Natural killer cell (primary cell): ENCODE data around the gene KIFC3. TPM values are rescaled to one million over a fixed set of nuclear protein-coding genes. Genes with fewer than 3 reads are reported as not detected.
"Not testable (repeated sequence)": the region's sequence is repeated elsewhere in the genome, so short reads cannot be mapped to it uniquely, and the experiment has no call there.

Source experiments
- ATAC-seq, 3 donors: fragments of 150-1000 bp in 2 of 3; fragments of 200-7000 bp in 1 of 3; cut with Tn5 transposase; 1 replicate in 1 of 3; 2 replicates in 2 of 3; pipeline ENCODE4 v1.10.0; 2021; ENCODE audit warnings: mild to moderate bottlenecking in 2 of 3, moderate library complexity in 2 of 3
- DNase-seq, 2 donors: peaks; one replicate each; pipeline versions ENCODE4 v3.0.0 to v3.0.0-alpha.2; 2013 to 2021; ENCODE audit warnings: mixed read lengths in 1 of 2
- H3K27ac ChIP-seq: one replicate; pipeline ENCODE4 v1.5.1; 2013; ENCODE audit warnings: mild to moderate bottlenecking, low read length
- H3K27me3 ChIP-seq: one replicate; pipeline ENCODE4 v1.6.1; 2013; ENCODE audit warnings: low read length; ENCODE audit not compliant: control insufficient read depth, insufficient read depth
- H3K36me3 ChIP-seq: one replicate; pipeline ENCODE4 v1.6.1; 2013; ENCODE audit warnings: low read length; ENCODE audit not compliant: control insufficient read depth, insufficient read depth
- H3K4me1 ChIP-seq: one replicate; pipeline ENCODE4 v1.6.1; 2013; ENCODE audit warnings: low read length; ENCODE audit not compliant: control insufficient read depth, insufficient read depth
- H3K4me3 ChIP-seq: one replicate; pipeline ENCODE4 v1.5.1; 2013; ENCODE audit warnings: low read length
- H3K9me3 ChIP-seq: one replicate; pipeline ENCODE4 v1.6.1; 2013; ENCODE audit warnings: low read length; ENCODE audit not compliant: control insufficient read depth, insufficient read depth
- H3K27ac Mint-ChIP-seq, 2 donors: one replicate each; pipeline ENCODE4 v1.8.0; 2022; ENCODE audit warnings: mild to moderate bottlenecking in 2 of 2, mixed read lengths in 2 of 2, moderate library complexity in 1 of 2
- H3K27me3 Mint-ChIP-seq, 2 donors: one replicate each; pipeline ENCODE4 v1.8.0; 2022; ENCODE audit warnings: low read depth in 2 of 2, mixed read lengths in 2 of 2
- H3K36me3 Mint-ChIP-seq: one replicate; pipeline ENCODE4 v1.8.0; 2022; ENCODE audit warnings: mixed read lengths
- H3K4me1 Mint-ChIP-seq, 2 donors: one replicate each; pipeline ENCODE4 v1.8.0; 2022; ENCODE audit warnings: mixed read lengths in 2 of 2
- H3K4me3 Mint-ChIP-seq: one replicate; pipeline ENCODE4 v1.8.0; 2022; ENCODE audit warnings: mild to moderate bottlenecking, moderate library complexity, mixed read lengths
- H3K9me3 Mint-ChIP-seq, 2 donors: one replicate each; pipeline ENCODE4 v1.8.0; 2022; ENCODE audit warnings: mixed read lengths in 2 of 2
- WGBS: methylation state at CpG from one replicate; pipeline ENCODE4 v1.1.7; 2013; ENCODE audit warnings: missing lambda C conversion rate; ENCODE audit not compliant: insufficient coverage; 5-methylcytosine and 5-hydroxymethylcytosine counted together
- intact Hi-C: fragments of 100-400 bp; cut with micrococcal nuclease; formaldehyde crosslinking; loops from one replicate; pipeline ENCODE4 v1.14.2; 2022
- total RNA-seq, 4 donors: library from RNA; stranded (reverse); fragments of 120-200 nt in 1 of 4; gene quantifications; one replicate each; pipeline versions ENCODE4 v1.2.3 to v1.2.4, GENCODE V29; 2013 to 2022
- TF ChIP-seq, protein P1 (sequence below): fragments of 200-600 bp; IDR thresholded peaks from one replicate; pipeline ENCODE4 v1.8.0; 2022; ENCODE audit warnings: antibody characterized with exemption

The KIFC3 gene
- total RNA-seq, 3 donors from 2014 or later (not counting 1 experiment from before 2014, with no cell fraction given), result 54.2 to 106 (median 84.9) TPM

DNA sequence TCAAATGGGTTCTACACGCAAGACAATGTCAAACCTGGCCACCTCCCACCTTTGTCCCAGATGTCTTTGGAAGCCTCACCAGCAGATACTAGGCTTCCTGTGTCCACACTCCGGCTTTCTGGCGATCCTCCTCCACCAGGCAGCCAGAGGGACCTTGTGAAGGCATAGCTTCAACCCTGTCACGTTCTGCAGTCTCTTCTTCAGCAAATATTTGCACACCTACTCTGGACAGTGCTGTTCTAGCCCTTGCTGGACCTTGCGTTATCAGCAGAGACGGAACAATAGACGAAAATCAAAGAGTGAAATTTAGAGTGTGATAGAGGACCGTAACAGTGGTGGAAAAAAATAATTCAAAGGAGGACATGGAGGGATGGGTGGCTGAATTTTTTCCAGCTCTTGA, 38.5 kb upstream of the KIFC3 start:
- DNase-seq (no peak), ATAC-seq (no peak)
- Histone ChIP-seq H3K4me3 (no peak overlapping the region), H3K9me3 (no peaks in the 10 kb centered on the region), H3K27me3 (no peaks in the 10 kb centered on the region), H3K36me3 (no peaks in the 10 kb centered on the region), H3K27ac (no peak overlapping the region), H3K4me1 (no peaks in the 10 kb centered on the region)
- 92% methylated on average over 8 of the region's 8 CpGs for WGBS
- H3K9me3 Mint-ChIP-seq, result no peaks in the 10 kb centered on the region
- no peaks in the 10 kb centered on the region for H3K36me3 Mint-ChIP-seq
- no peak overlapping the region for H3K4me3 Mint-ChIP-seq
- H3K27ac Mint-ChIP-seq, result no peak overlapping the region
- intact Hi-C loops, result no loop called here
- TF ChIP-seq, protein P1, sequence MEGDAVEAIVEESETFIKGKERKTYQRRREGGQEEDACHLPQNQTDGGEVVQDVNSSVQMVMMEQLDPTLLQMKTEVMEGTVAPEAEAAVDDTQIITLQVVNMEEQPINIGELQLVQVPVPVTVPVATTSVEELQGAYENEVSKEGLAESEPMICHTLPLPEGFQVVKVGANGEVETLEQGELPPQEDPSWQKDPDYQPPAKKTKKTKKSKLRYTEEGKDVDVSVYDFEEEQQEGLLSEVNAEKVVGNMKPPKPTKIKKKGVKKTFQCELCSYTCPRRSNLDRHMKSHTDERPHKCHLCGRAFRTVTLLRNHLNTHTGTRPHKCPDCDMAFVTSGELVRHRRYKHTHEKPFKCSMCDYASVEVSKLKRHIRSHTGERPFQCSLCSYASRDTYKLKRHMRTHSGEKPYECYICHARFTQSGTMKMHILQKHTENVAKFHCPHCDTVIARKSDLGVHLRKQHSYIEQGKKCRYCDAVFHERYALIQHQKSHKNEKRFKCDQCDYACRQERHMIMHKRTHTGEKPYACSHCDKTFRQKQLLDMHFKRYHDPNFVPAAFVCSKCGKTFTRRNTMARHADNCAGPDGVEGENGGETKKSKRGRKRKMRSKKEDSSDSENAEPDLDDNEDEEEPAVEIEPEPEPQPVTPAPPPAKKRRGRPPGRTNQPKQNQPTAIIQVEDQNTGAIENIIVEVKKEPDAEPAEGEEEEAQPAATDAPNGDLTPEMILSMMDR, result no peak
- no peaks in the 10 kb centered on the region for H3K27me3 Mint-ChIP-seq
- peaks cover 4 to 6% of the 10 kb centered on the region in 2 donors for H3K4me1 Mint-ChIP-seq

DNA sequence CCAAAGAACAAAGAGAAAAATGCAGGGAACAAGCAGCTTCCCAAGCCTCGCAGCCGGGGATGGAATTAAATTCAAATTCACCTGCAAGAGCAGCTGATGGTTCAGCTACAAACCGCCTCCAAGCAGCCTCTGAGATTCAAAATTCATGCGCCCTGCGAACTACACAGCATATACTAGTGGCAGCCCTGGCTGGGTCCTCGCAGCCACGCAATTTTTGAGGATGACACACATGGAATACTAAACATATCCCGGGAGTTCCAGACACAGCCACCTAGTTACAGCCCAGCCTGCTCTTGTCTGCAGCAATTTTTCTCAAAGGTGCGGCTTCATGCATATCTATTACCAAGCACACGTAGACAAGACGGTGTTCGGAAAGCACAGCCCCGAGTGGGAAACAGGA, 35.9 kb upstream of the KIFC3 start:
- no peaks in the 10 kb centered on the region for H3K4me1 Mint-ChIP-seq
- Histone ChIP-seq H3K4me3 (no peak overlapping the region), H3K9me3 (no peaks in the 10 kb centered on the region), H3K27me3 (no peaks in the 10 kb centered on the region), H3K27ac (no peak overlapping the region), H3K36me3 (no peaks in the 10 kb centered on the region), H3K4me1 (no peaks in the 10 kb centered on the region)
- H3K27ac Mint-ChIP-seq, result no peak overlapping the region
- intact Hi-C loops, result no loop called here
- no peaks in the 10 kb centered on the region for H3K36me3 Mint-ChIP-seq
- no peaks in the 10 kb centered on the region for H3K27me3 Mint-ChIP-seq
- no peaks in the 10 kb centered on the region for H3K9me3 Mint-ChIP-seq
- WGBS, result 90% methylated on average over 13 of the region's 13 CpGs
- ATAC-seq (no peak), DNase-seq (no peak)
- H3K4me3 Mint-ChIP-seq, result no peak overlapping the region
- TF ChIP-seq, protein P1, result no peak

DNA sequence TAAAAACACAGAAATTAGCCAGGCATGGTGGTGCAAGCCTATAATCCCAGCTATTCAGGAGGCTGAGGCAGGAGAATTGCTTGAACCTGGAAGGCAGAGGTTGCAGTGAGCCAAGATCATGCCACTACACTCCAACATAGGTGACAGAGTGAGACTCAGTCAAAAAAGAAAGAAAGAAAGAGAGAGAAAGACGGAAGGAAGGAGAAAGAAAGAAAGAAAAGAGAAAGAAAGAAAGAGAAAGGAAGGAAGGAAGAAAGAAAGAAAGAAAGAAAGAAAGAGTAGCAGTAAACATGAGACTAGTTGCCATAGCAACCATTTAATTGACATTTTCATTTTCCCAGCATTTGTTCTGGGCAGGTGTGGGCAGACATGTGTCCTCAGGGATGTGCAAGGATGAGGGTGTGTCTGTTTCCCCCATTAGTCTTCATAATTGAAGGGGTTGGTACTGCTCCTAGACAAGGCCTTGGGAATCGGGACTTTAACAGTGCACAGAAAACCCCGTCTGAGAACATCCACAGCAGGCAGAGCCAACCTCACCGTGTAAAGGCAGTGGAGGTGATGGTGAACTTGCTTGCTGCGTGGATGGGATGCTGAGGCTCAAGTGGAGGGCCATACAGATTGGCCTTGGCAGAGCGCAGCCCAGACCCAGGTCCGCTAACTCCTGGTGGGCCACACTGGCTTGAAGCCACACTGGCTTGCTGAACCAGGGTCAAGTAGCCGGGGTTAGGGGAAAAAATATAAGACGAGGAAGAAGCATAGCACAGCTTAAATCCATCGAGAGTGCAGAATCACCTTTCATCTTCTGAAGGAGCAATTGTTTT, 35.2 kb upstream of the KIFC3 start:
- Mint-ChIP-seq H3K36me3 (no peaks in the 10 kb centered on the region), H3K9me3 (no peaks in the 10 kb centered on the region), H3K27ac (no peak overlapping the region), H3K4me1 (no peaks in the 10 kb centered on the region), H3K4me3 (no peak overlapping the region), H3K27me3 (no peaks in the 10 kb centered on the region)
- WGBS, result 87% methylated on average over 10 of the region's 10 CpGs
- no peak overlapping the region for H3K27ac ChIP-seq
- no peak for ATAC-seq
- no peak overlapping the region for H3K4me3 ChIP-seq
- TF ChIP-seq, protein P1, result no peak
- intact Hi-C loops, result no loop called here
- H3K36me3 ChIP-seq, result no peaks in the 10 kb centered on the region
- no peaks in the 10 kb centered on the region for H3K27me3 ChIP-seq
- H3K9me3 ChIP-seq, result no peaks in the 10 kb centered on the region
- no peaks in the 10 kb centered on the region for H3K4me1 ChIP-seq
- no peak for DNase-seq

DNA sequence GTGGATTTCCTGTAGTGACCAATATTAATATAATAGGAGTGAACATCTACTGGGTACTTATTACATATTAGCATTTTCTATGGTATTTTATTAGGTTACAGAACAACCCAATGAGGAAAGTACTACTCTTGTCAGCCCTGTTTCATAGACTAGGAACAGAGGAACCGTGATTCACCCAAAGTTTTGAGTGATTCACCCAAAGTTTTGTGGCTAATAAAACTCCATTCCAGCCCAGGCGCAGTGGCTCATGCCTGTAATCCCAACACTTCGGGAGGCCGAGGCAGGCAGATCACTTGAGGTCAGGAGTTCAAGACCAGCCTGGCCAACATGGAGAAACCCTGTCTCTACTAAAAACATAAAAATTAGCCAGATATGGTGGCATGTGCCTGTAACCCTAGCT, 33.1 kb upstream of the KIFC3 start:
- H3K4me1 Mint-ChIP-seq, H3K4me1 ChIP-seq, H3K9me3 Mint-ChIP-seq, H3K4me3 ChIP-seq, H3K36me3 ChIP-seq, H3K27ac Mint-ChIP-seq, ATAC-seq, H3K27ac ChIP-seq, H3K4me3 Mint-ChIP-seq, DNase-seq, H3K27me3 Mint-ChIP-seq, H3K9me3 ChIP-seq, H3K27me3 ChIP-seq, H3K36me3 Mint-ChIP-seq, intact Hi-C loops: not testable (repeated sequence)
- WGBS, result 95% methylated on average over 4 of the region's 4 CpGs
